GM12801 (cell line): ENCODE data around the gene RASSF4.

ENCODE experiments used
- TF ChIP-seq, protein P1 (sequence below): IDR thresholded peaks from one replicate; pipeline ENCODE4 v1.5.1; 2011; ENCODE audit warnings: control low read depth; ENCODE audit not compliant: insufficient read length; ENCODE audit errors: extremely low read depth

The RASSF4 gene

DNA sequence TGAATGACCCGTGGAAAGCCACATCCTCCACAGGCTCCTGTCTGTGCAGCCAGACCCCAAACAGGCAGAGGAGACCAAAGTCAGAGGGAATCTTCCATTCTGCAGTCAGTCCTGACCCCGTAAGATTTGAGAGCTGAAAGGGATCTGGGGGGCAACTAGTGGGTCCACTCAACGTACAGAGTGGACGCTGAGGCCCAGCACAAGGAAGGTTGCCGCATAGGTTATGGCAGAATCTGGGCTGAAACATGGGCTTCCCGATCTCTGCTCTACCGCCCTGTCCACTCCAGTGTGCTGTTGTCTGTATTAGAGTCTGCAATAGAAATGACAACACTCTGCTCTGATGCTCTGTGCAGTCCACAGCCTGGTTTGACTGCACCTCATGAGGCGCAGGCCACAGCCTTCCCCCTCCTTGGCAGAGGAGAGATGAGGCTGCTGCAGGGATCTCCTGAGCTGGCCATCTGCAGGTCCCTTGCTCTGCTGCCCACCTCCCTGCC is 33.2 kb downstream of the RASSF4 start:
- TF ChIP-seq, protein P1, sequence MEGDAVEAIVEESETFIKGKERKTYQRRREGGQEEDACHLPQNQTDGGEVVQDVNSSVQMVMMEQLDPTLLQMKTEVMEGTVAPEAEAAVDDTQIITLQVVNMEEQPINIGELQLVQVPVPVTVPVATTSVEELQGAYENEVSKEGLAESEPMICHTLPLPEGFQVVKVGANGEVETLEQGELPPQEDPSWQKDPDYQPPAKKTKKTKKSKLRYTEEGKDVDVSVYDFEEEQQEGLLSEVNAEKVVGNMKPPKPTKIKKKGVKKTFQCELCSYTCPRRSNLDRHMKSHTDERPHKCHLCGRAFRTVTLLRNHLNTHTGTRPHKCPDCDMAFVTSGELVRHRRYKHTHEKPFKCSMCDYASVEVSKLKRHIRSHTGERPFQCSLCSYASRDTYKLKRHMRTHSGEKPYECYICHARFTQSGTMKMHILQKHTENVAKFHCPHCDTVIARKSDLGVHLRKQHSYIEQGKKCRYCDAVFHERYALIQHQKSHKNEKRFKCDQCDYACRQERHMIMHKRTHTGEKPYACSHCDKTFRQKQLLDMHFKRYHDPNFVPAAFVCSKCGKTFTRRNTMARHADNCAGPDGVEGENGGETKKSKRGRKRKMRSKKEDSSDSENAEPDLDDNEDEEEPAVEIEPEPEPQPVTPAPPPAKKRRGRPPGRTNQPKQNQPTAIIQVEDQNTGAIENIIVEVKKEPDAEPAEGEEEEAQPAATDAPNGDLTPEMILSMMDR, result no peak

DNA sequence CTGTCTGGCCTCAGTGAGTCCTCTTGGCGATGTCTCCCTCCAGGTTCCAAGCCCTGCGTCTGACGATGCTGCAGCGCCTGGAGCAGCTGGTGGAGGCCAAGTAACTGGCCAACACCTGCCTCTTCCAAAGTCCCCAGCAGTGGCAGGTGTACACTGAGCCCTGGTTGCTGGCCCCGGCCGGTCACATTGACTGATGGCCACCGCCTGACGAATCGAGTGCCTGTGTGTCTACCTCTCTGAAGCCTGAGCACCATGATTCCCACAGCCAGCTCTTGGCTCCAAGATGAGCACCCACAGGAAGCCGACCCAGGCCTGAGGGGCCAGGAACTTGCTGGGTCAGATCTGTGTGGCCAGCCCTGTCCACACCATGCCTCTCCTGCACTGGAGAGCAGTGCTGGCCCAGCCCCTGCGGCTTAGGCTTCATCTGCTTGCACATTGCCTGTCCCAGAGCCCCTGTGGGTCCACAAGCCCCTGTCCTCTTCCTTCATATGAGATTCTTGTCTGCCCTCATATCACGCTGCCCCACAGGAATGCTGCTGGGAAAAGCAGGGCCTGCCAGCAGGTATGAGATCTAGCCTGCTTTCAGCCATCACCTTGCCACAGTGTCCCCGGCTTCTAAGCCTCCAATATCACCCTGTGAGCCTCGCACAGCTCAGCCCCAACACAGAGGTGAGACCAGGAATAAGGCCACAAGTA is 33.8 kb downstream of the RASSF4 start:
- TF ChIP-seq, protein P1, result no peak

DNA sequence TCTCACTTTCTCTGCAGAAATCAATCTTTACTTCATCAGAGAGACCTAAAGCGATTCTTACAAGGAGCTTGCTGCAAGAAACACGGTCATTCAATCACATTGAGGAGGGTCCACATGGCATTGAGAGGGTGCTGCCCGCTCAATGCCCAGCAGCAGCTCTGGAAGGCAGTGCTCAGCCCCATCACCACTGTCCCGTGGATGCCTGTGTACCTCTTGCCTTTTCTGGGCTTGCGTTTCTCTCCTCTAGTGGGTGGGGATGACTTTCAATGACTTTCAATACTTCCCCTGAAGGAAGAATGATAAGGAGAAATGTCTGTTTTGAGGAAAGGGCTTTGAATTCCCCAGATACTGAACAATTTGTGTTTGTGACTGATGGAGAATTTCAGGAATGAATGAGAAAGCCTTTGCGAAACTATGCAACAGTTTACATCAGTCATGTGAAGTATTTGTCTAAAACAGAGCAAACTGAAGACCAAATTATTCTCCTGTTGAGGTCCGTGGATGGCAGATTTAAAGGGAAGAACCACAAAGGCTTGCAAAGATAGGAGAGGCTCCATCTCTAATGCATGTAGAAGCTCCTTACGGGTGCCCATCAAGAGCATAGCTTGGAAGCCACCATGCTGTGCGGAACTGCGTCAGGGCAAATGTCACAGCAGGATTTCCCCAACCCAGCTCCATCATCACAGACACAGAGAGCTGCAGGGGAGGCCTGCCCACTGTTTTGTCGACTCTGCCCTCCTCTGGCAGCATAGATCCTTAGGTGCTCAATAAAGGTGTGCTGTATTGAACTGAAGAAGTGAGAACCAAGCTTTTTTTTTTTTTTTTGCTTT is 34.5 kb downstream of the RASSF4 start:
- TF ChIP-seq, protein P1, result no peak

DNA sequence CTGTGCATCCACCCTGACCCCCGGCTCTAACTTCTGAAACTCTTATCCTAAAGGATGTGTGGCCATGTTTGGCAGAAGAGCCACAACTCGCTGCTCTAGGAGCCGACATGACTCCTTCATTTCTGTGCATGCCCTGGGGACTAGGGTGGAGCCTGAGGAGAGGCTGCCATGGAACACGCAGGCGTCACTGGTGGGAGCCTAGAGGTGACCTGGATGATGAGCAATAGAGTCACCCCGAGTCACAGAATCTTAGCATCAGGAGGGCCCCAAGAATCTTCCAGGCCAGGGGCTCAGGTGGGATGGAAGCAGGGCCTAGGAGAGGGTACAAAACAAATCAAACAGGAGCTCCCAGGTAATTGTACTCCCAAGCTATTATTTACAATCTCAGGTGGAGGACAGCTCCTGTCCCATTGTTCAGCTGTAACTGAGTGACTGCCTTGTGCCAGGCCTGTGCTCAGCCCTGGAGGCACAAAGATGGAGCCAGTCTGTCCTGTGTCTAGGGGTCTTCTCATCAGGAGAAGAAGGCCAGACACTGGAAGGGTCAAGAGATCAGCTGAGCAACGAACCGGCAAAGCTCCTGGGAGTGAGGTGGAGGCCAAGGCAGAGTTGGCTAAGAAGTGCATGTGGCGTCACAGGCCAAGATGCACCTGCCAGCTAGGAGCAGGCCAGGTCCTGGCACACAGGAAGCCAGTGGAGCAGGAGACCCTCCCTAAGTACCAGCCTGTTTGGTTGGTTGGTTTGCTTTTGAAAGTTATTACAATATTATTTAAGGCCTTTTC is 35.3 kb downstream of the RASSF4 start:
- TF ChIP-seq, protein P1, result no peak

DNA sequence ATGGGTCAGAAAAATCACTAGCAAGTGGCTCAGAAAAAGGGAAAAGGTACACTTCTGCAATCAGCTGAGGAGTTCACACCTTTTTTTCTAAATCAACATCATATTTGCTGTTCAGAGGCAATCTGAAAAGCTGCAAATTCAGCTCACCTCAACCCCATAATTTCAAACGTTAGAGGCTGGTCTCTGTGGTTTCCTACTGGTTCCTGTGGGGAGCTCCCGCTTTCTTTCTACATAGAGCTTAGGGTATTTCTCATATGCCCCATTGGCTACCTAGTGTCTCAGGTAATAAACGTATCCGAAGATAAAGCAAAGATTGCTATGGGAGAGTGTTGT is 35.9 kb downstream of the RASSF4 start:
- TF ChIP-seq, protein P1, result no peak

DNA sequence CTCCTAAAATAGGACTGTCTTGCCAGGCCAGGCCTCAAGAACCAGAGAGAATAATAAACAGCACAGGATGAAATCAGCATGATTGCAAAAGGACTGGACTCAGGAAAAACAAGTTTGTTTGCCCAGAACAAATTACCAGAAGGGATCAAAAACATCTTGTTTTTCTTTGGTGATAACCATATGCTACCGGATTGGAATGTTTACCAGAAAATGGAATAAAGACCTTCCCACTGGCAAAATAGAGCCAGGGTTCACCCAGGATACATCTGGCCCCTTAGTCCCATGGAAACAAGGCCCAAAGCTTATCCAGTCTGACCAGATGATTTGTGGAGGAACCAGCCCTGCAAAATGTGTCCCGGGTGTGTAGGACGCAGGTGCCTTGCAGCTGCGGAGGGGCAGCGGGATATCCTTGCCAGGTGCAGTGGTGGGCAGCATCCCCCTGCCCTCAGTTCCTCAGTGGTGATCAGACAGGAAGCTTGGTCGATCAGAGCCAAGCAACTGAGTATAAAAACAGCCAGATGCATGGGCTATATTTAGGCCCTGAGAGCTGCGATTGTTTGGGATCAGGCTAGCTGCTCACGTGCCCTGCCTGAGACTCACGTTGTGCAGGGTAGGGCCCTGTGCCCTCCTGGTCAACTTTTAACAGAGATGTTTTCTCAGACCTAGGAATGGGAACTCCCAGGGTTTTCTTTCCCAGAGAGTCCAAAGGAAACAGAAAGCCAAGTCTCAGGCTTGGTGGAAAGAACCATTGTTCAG is 36.5 kb downstream of the RASSF4 start:
- TF ChIP-seq, protein P1, result no peak
